Measurements from ENCODE around the gene CDT1. TPM values are rescaled to one million over a fixed set of nuclear protein-coding genes. Genes with fewer than 3 reads are reported as not detected.

Gene CDT1
- total and polyA plus RNA-seq, 2 donors (not counting 1 experiment from before 2014, with no cell fraction given) = 1.3 to 3.6 TPM

DNA sequence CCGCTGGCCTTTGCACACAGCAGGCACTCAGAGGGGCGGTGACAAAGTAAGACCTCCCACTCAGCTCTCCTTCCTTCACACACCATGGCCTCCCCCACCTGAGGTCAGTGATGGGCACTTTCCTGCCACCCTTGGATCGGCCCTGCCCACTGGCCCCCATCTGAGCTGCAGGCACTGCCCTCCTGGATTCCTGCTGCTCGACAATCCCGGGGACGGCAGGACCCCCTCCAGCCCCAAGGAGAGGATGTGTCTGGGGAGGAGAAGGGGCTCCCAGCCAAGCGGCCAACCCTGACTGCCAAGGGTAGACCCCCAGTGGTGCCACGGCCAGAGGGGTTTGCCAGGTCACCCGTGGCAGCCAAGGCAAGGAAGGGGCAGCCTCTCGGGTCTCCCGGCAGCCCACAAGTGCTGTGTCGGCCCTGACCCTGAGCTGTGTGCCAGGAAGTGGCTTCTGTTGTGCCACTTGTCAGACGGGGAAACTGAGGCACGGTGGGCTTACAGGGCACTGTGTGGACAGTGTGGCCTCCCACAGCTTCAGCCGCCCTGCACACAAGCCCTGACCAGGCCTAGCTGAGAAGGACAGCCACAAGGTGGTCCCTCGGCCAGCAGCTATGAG lies 41.2 kb upstream of the CDT1 start:
- peaks cover 97% of the 10 kb centered on the region for H3K79me2 ChIP-seq (ENCODE audit: control insufficient read depth, insufficient read depth, low read length)
- H4K20me1 ChIP-seq (ENCODE audit: control insufficient read depth, extremely low read depth, insufficient read depth, low read length) = no peaks in the 10 kb centered on the region
- H2AFZ ChIP-seq (ENCODE audit: low read length) = no peak overlapping the region
- no peak overlapping the region for H3K9ac ChIP-seq (ENCODE audit: insufficient read depth, low read length)
- H3K9me3 ChIP-seq (ENCODE audit: control insufficient read depth, insufficient read depth, low read depth, low read length) = no peaks in the 10 kb centered on the region
- DNase-seq (ENCODE audit: low read depth in 2 of 2) = no peak
- peaks cover 16% of the 10 kb centered on the region for H3K4me1 ChIP-seq (ENCODE audit: control insufficient read depth, extremely low read depth, insufficient read depth, low read length)
- no peaks in the 10 kb centered on the region for H3K27me3 ChIP-seq (ENCODE audit: control insufficient read depth, insufficient read depth, low read length)
- H3K36me3 ChIP-seq (ENCODE audit: control insufficient read depth, insufficient read depth, low read length) = peaks cover 7% of the 10 kb centered on the region
- no peak for TF ChIP-seq EZH2 (IDR thresholded peaks at IDR 0.05; ENCODE audit: low read length, missing control alignments)
- TF ChIP-seq, protein P1, sequence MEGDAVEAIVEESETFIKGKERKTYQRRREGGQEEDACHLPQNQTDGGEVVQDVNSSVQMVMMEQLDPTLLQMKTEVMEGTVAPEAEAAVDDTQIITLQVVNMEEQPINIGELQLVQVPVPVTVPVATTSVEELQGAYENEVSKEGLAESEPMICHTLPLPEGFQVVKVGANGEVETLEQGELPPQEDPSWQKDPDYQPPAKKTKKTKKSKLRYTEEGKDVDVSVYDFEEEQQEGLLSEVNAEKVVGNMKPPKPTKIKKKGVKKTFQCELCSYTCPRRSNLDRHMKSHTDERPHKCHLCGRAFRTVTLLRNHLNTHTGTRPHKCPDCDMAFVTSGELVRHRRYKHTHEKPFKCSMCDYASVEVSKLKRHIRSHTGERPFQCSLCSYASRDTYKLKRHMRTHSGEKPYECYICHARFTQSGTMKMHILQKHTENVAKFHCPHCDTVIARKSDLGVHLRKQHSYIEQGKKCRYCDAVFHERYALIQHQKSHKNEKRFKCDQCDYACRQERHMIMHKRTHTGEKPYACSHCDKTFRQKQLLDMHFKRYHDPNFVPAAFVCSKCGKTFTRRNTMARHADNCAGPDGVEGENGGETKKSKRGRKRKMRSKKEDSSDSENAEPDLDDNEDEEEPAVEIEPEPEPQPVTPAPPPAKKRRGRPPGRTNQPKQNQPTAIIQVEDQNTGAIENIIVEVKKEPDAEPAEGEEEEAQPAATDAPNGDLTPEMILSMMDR (conservative IDR thresholded peaks at IDR 0.05 in 1 of 2, IDR thresholded peaks at IDR 0.05 in 1 of 2; ENCODE audit: low read depth in 1 of 2, low read length in 2 of 2) = no peak
- H3K4me2 ChIP-seq (ENCODE audit: extremely low read depth, insufficient read depth, low read length) = no peak overlapping the region
- H3K4me3 ChIP-seq (replicated peaks in 1 of 4; ENCODE audit: control extremely low read depth in 1 of 4, insufficient read depth in 1 of 4, low read depth in 3 of 4, low read length in 4 of 4) = no peak overlapping the region
- no peak overlapping the region for H3K27ac ChIP-seq (ENCODE audit: insufficient read depth, low read length)

DNA sequence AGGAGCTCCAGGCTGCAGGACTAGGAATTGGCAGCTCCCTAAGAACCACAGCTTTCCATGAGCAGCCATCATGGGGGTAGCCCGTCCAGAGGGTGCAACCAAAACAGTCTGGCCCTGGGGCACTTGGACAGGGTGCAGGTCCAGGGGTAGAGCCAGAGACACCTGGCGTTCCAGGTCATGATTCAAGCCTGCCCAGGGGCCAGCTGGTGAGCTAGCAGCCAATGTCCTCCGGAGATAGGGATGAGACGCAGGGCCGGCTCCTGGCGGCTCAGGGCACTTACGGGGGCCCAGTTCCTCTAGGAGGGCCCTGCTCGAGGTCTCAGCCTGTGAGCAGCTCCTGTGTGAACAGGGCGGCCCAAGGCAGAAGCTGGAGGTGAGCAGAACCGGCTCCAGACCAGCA lies 40.6 kb upstream of the CDT1 start:
- Histone ChIP-seq H3K9me3 (ENCODE audit: control insufficient read depth, insufficient read depth, low read depth, low read length) (no peaks in the 10 kb centered on the region), H3K27ac (ENCODE audit: insufficient read depth, low read length) (no peak overlapping the region), H3K4me1 (ENCODE audit: control insufficient read depth, extremely low read depth, insufficient read depth, low read length) (peaks cover 22% of the 10 kb centered on the region), H4K20me1 (ENCODE audit: control insufficient read depth, extremely low read depth, insufficient read depth, low read length) (no peaks in the 10 kb centered on the region), H2AFZ (ENCODE audit: low read length) (no peak overlapping the region), H3K27me3 (ENCODE audit: control insufficient read depth, insufficient read depth, low read length) (no peaks in the 10 kb centered on the region), H3K36me3 (ENCODE audit: control insufficient read depth, insufficient read depth, low read length) (peaks cover 7% of the 10 kb centered on the region), H3K4me2 (ENCODE audit: extremely low read depth, insufficient read depth, low read length) (no peak overlapping the region), H3K9ac (ENCODE audit: insufficient read depth, low read length) (no peak overlapping the region), H3K4me3 (replicated peaks in 1 of 4; ENCODE audit: control extremely low read depth in 1 of 4, insufficient read depth in 1 of 4, low read depth in 3 of 4, low read length in 4 of 4) (no peak overlapping the region), H3K79me2 (ENCODE audit: control insufficient read depth, insufficient read depth, low read length) (peaks cover 97% of the 10 kb centered on the region)
- no peak for DNase-seq (ENCODE audit: low read depth in 2 of 2)
- TF ChIP-seq, protein P1 (conservative IDR thresholded peaks at IDR 0.05 in 1 of 2, IDR thresholded peaks at IDR 0.05 in 1 of 2; ENCODE audit: low read depth in 1 of 2, low read length in 2 of 2) = no peak
- TF ChIP-seq EZH2 (IDR thresholded peaks at IDR 0.05; ENCODE audit: low read length, missing control alignments) = no peak

DNA sequence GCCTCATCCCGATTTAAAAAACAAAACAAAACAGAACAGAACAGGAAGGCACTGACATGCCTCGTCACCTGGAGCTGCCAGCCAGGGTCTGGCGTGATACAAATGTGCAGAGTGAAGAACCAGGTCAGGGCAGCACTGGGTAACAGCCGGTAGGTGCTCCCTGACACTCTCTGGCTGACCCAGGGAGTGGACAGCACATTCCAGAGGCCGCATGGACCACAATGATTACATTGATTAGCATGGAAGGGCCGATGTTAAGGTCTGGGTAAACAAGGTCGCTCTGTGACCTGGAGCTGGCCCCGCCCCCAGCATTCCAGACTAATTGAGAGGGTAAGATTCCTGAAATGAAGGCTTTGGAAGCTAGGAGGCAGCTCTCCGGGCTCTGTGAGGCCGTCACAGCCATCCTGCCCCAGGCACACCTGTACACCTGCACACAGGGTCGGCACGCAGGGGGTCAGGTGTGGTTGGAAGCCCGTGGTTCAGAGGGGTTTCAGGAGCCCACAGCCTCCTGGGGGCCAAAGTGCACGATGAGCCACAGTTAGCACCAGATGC lies 40.0 kb upstream of the CDT1 start:
- Histone ChIP-seq H3K27ac (ENCODE audit: insufficient read depth, low read length) (no peak overlapping the region), H3K9me3 (ENCODE audit: control insufficient read depth, insufficient read depth, low read depth, low read length) (no peaks in the 10 kb centered on the region), H3K36me3 (ENCODE audit: control insufficient read depth, insufficient read depth, low read length) (peaks cover 7% of the 10 kb centered on the region), H3K79me2 (ENCODE audit: control insufficient read depth, insufficient read depth, low read length) (peaks cover 97% of the 10 kb centered on the region), H3K4me2 (ENCODE audit: extremely low read depth, insufficient read depth, low read length) (no peak overlapping the region), H3K9ac (ENCODE audit: insufficient read depth, low read length) (no peak overlapping the region), H2AFZ (ENCODE audit: low read length) (no peak overlapping the region), H3K4me3 (replicated peaks in 1 of 4; ENCODE audit: control extremely low read depth in 1 of 4, insufficient read depth in 1 of 4, low read depth in 3 of 4, low read length in 4 of 4) (no peak overlapping the region), H4K20me1 (ENCODE audit: control insufficient read depth, extremely low read depth, insufficient read depth, low read length) (no peaks in the 10 kb centered on the region), H3K4me1 (ENCODE audit: control insufficient read depth, extremely low read depth, insufficient read depth, low read length) (peaks cover 27% of the 10 kb centered on the region), H3K27me3 (ENCODE audit: control insufficient read depth, insufficient read depth, low read length) (no peaks in the 10 kb centered on the region)
- no peak for DNase-seq (ENCODE audit: low read depth in 2 of 2)
- TF ChIP-seq, protein P1 (conservative IDR thresholded peaks at IDR 0.05 in 1 of 2, IDR thresholded peaks at IDR 0.05 in 1 of 2; ENCODE audit: low read depth in 1 of 2, low read length in 2 of 2) = no peak
- TF ChIP-seq EZH2 (IDR thresholded peaks at IDR 0.05; ENCODE audit: low read length, missing control alignments) = no peak
